K562 (cell line): ENCODE results near the gene QRFP.

Experiments used
- DEAF1 ChIP-seq: fragments of 450-650 bp; formaldehyde crosslinking; IDR thresholded peaks from 2 replicates; pipeline ENCODE4 v1.4.0; 2020; ENCODE audit warnings: mild to moderate bottlenecking, moderate library complexity
- MAX ChIP-seq: sonication (generic); formaldehyde crosslinking; IDR thresholded peaks from 2 replicates; pipeline ENCODE4 v1.9.0; 2022; ENCODE audit warnings: mild to moderate bottlenecking, missing genetic modification reagents
- NFE2L1 ChIP-seq: fragments of 450-650 bp; IDR thresholded peaks from 2 replicates; pipeline ENCODE4 v1.6.1; 2016; ENCODE audit warnings: missing genetic modification characterization, low read depth, mild to moderate bottlenecking, missing compliant biosample characterization, moderate library complexity, borderline replicate concordance
- POLR2A ChIP-seq: fragments of 450-650 bp; conservative IDR thresholded peaks from 2 replicates; pipeline ENCODE4 v1.6.1; 2016
- PTBP1 ChIP-seq: fragments of 200-400 bp; formaldehyde crosslinking; IDR thresholded peaks from 2 replicates; pipeline ENCODE4 v1.6.1; 2017; ENCODE audit warnings: low read depth, low read length
- ZNF740 ChIP-seq, 3 experiments: fragments of 200-800 bp in 1 of 3; sonication (Bioruptor generic) in 1 of 3; sonication (generic) in 1 of 3; formaldehyde crosslinking in 1 of 3; IDR thresholded peaks; 2 replicates each; pipeline versions ENCODE4 v1.6.1 to v1.8.0; 2016 to 2022; ENCODE audit warnings: mild to moderate bottlenecking in 2 of 3, missing compliant biosample characterization in 2 of 3, missing genetic modification characterization in 2 of 3, missing genetic modification reagents in 1 of 3

GRCh38 chr9:130942679-130943078 lies 46.1 kb upstream of the QRFP start:
- TF ChIP-seq POLR2A, result no peak
- TF ChIP-seq DEAF1 (CRISPR knock-in tag), result no peak
- no peak for TF ChIP-seq PTBP1
- TF ChIP-seq NFE2L1, result no peak
- TF ChIP-seq MAX (CRISPR knock-in tag), result no peak
- TF ChIP-seq ZNF740 (CRISPR knock-in tag; IDR thresholded peaks at IDR 0.05), result no peak
- no peak for TF ChIP-seq ZNF740 (tag; IDR thresholded peaks at IDR 0.05)
